Measurements from ENCODE around the gene ENTPD8.

ENTPD8 gene

DNA sequence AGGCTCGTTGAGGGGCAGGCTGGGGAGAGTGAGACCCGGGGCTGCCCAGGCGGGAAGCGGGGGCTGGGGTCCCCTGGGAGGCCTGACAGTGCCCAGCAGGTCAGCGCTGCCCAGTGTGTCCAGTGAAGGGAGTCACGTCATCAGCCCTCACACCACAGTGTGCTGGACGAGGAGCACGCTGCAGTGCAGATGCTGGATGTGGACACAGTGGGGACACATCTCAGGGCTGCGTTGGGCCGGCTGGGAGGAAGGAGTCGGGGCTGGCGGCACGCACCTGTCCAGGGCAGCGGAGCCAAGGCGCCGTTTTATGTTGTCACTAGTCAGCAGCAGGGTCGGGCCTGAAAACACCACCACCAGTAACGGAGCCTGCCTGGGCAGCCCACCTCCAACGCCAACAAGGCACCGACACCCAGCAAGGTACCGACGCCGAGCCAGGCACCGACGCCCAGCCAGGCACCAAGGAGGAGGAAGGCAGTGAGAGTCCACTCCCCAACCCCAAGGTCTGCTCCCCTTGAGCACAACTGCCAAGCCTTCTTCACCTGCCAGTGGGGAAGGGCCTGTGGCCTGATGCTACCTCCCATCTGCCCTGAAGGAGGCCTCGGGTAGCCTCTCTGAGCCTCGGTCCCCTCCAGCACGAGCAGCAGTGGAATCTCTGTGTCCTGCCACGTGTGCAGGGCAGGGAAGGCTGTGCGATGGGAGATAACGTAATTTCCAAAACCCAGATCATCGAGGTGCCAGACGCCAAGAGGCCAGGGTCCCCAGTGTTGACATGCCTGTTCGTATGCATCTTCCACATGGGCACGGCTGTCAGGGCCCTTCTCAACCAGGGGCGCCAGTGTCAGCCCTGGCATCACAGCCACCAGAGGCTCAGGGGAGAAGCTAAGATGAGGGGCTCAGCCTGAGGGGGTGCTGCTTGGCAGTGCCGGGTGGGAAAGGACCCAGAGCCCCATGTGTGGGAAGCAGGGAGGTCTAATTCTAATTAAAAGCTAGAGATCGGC lies 39.8 kb upstream of the ENTPD8 start:
- Mint-ChIP-seq H3K36me3 (ENCODE audit: insufficient read depth) (no peaks in the 10 kb centered on the region), H3K27ac (ENCODE audit: low read depth) (no peak overlapping the region), H3K27me3 (no peaks in the 10 kb centered on the region), H3K9me3 (peaks cover 4% of the 10 kb centered on the region), H3K4me1 (no peaks in the 10 kb centered on the region), H3K4me3 (no peak overlapping the region)
- ATAC-seq (replicated peaks; ENCODE audit: extremely low read depth, poor library complexity, severe bottlenecking) (no peak), DNase-seq (ENCODE audit: low spot score in 2 of 2) (no peak)

DNA sequence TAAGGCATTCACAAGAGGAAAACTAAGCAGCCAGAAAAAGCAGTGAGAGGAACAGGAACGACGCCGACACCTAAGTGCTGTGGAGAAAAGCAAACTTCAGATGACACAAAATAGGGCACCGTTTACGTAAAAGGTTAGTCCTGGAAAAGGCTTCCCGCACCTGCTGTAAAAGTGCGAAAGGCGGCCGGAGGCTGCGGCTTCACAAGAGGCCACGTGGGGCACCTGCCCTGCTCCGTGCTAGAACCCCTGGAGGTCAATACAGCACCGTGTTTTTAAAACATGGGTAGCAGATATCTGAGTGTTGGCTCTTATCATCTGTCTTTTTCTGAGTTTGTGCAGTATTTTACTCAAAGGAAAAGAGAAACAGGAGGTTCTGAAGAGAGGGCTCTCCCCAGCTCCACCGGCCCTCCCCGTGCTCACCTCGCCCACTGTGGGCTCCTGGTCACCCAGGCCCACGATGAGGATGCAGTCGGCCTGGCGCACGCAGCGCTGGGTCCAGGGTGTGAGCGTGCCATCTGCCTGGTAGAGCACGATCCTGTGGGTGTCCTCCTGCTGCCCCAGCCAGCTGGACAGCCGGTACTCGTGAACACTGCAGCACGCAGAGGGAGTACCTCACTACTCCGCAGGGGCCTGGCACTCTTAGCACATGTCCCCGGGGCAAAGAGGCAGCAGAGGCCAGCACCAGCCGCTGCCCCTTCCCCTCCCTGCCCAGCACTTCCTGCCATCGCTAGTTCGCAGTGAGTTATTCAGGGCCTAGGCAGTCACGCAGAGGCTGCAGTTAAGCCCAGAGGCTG lies 38.9 kb upstream of the ENTPD8 start:
- Mint-ChIP-seq H3K27me3 (no peaks in the 10 kb centered on the region), H3K36me3 (ENCODE audit: insufficient read depth) (no peaks in the 10 kb centered on the region), H3K4me1 (no peaks in the 10 kb centered on the region), H3K27ac (ENCODE audit: low read depth) (no peak overlapping the region), H3K9me3 (peaks cover 9% of the 10 kb centered on the region), H3K4me3 (no peak overlapping the region)
- DNase-seq (ENCODE audit: low spot score in 2 of 2): no peak
- no peak for ATAC-seq (replicated peaks; ENCODE audit: extremely low read depth, poor library complexity, severe bottlenecking)

DNA sequence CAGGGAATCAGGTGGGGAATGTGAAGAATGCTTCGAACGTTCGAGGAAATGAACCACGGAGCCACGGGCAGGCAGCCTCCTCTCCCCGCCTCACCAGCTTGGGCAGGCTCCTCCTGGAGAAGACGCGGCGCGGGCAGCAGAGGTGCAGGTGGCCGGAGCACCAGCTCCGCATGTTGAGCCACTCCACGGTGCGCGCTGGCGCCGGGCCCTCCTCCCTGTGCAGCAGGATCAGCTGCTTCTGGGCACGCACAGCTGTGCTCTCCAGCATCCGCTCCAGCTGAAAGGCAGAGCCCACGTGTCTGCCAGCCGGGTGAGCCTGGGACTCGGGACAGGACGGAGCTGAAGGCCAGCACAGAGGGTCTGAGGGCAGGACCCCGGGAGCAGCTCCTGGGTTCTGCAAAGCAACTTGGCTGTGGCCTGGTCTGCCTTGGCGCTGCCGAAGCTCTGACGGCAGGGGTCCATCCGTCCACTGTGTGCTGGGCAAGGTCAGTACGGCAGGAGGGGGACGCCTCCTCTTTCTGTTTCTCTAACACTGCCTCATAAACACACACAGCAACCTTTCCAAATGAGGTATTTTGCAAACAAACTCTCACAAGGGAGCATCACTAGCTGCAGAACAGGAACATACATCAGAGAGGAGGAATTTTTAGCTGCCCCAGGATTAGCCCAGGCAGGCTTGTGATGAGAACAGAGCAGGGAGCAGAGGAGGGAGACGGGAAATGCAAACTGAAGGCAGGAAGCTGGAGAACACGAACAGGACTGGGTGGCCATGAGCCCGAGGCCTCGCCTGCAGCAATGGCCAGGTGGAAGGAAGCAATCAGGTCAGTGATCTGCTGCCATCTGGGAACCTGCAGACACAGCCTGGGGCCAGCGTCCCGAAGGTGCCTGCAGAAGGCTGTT lies 38.1 kb upstream of the ENTPD8 start:
- DNase-seq (ENCODE audit: low spot score in 2 of 2): no peak
- Mint-ChIP-seq H3K4me1 (no peaks in the 10 kb centered on the region), H3K27ac (ENCODE audit: low read depth) (no peak overlapping the region), H3K4me3 (no peak overlapping the region), H3K36me3 (ENCODE audit: insufficient read depth) (no peaks in the 10 kb centered on the region), H3K27me3 (no peaks in the 10 kb centered on the region), H3K9me3 (peaks cover 9% of the 10 kb centered on the region)
- no peak for ATAC-seq (replicated peaks; ENCODE audit: extremely low read depth, poor library complexity, severe bottlenecking)

DNA sequence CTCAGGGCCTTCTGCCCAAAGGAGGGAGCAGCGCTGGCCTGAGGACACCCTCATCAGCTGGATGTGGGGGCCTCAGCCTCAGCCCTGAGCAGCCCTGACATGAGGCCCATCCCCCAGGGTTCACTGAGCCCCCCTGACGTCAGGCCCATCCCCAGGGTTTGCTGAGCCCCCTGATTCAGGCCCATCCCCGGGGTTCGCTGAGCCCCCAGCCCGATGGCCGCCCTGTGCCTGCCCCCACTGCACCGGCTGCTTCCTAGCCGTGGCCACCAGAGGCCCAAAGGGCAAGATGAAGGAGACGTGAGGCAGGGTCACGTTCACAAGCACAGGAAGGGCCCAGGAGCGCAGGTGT lies 37.4 kb upstream of the ENTPD8 start:
- no peaks in the 10 kb centered on the region for H3K4me1 Mint-ChIP-seq
- H3K36me3 Mint-ChIP-seq (ENCODE audit: insufficient read depth): no peaks in the 10 kb centered on the region
- H3K4me3 Mint-ChIP-seq: no peak overlapping the region
- H3K9me3 Mint-ChIP-seq: peaks cover 9% of the 10 kb centered on the region
- ATAC-seq (replicated peaks; ENCODE audit: extremely low read depth, poor library complexity, severe bottlenecking) (no peak), DNase-seq (ENCODE audit: low spot score in 2 of 2) (no peak)
- H3K27me3 Mint-ChIP-seq: no peaks in the 10 kb centered on the region
- no peak overlapping the region for H3K27ac Mint-ChIP-seq (ENCODE audit: low read depth)

DNA sequence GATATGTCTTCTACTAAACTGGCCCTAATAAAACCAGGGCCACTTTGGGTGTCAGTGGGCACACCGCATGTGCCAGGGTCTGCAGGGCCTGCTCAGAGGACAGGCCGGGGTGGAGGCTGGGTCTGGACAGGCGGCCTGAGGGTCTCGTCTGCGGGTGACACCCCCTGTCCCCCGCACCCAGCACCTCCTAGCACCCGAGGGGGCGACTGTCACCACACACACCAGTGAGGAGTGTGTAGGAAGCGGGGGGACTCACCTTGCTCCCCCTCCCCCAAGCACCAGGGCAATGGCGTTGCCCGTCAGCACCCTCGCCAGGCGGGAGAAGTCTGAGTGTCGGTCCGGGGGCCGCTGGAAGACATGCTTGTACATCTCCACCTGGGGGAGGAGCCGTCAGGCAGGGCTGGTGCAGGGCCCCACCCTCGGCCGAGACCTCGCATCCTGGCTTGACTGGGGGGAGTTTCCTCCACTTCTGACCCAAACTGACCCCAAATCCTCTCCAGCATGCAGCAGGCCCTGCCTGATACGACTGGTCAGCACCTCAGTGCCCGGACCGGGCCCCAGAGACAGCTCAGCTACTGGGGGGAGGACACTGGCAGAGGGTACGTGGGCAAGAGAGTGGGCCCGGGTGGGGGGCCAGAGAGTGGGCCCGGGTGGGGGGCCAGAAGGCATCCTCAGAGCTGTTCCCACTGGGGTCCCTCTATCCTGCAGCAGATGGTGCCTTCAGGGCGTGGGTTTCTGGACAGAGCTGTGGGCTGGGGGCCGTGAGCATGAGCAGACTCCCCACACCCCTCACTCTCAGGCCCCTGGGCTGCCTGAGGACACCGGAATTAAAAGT lies 36.8 kb upstream of the ENTPD8 start:
- Mint-ChIP-seq H3K4me3 (no peak overlapping the region), H3K27ac (ENCODE audit: low read depth) (no peak overlapping the region), H3K4me1 (no peaks in the 10 kb centered on the region), H3K27me3 (no peaks in the 10 kb centered on the region), H3K9me3 (peaks cover 9% of the 10 kb centered on the region), H3K36me3 (ENCODE audit: insufficient read depth) (no peaks in the 10 kb centered on the region)
- ATAC-seq (replicated peaks; ENCODE audit: extremely low read depth, poor library complexity, severe bottlenecking) (no peak), DNase-seq (ENCODE audit: low spot score in 2 of 2) (no peak)

DNA sequence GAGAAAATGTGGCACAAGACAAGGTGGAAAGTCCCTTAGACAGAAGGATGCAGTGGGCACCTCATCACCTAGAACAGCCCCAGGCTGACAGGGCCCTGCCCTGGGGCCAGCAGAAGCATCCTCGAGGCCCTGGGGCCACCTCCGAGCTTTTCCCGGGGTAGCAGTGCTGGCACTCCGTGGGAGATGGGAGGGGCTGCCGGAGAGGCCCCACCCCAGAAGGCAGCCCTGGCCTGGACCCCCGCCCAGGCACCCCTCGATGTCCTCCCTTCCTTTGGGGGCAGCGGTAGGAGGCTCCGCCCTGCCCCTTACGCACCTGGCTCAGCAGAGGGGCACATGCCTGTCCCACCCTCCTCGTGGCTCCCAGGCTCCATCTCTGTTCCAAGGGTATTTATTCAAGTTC lies 35.7 kb upstream of the ENTPD8 start:
- H3K4me3 Mint-ChIP-seq: no peak overlapping the region
- DNase-seq (ENCODE audit: low spot score in 2 of 2) (no peak), ATAC-seq (replicated peaks; ENCODE audit: extremely low read depth, poor library complexity, severe bottlenecking) (no peak)
- H3K27me3 Mint-ChIP-seq: no peaks in the 10 kb centered on the region
- peaks cover 9% of the 10 kb centered on the region for H3K9me3 Mint-ChIP-seq
- H3K27ac Mint-ChIP-seq (ENCODE audit: low read depth): no peak overlapping the region
- no peaks in the 10 kb centered on the region for H3K36me3 Mint-ChIP-seq (ENCODE audit: insufficient read depth)
- no peaks in the 10 kb centered on the region for H3K4me1 Mint-ChIP-seq

DNA sequence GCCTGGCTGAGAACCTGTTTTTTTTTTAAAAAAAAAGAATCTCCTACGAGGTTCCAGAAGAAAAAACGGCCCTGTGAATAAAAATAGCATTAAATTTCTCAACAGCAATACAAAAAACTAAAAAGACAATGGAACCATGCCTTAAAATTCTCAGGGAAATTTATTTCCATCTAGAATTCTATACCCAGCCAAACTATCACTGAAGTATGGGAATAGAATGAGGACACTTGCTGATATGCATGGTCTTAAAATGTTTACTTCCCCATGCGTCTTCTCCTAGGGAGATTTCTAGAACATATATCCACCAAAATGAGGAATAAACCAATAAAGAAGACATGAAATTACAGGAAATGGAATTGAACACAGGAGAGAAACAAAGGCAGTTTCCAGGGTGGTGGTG lies 34.5 kb upstream of the ENTPD8 start:
- H3K27ac Mint-ChIP-seq (ENCODE audit: low read depth): no peak overlapping the region
- DNase-seq (ENCODE audit: low spot score in 2 of 2) (no peak), ATAC-seq (replicated peaks; ENCODE audit: extremely low read depth, poor library complexity, severe bottlenecking) (no peak)
- no peaks in the 10 kb centered on the region for H3K27me3 Mint-ChIP-seq
- peaks cover 9% of the 10 kb centered on the region for H3K9me3 Mint-ChIP-seq
- H3K4me1 Mint-ChIP-seq: peaks cover 4% of the 10 kb centered on the region
- H3K36me3 Mint-ChIP-seq (ENCODE audit: insufficient read depth): no peaks in the 10 kb centered on the region
- H3K4me3 Mint-ChIP-seq: no peak overlapping the region

DNA sequence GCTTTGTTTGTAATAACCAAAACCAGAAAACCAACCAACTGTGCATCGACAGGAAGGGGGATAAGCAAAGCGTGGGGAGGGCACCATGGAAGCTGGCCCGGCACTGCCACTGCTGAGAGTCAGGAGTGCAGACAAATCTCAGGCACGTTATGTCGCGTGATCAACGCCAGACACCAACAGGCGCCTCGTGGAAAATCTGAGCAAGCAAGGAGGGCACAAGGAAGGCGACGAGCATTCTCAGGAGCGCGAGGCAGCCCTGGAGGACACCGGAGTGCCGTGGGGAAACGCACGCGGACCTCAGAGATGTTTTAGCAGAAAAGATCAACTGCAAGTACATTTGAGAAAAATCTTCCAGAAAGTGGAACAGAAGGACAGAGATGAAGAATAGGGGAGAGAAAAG lies 33.1 kb upstream of the ENTPD8 start:
- ATAC-seq (replicated peaks; ENCODE audit: extremely low read depth, poor library complexity, severe bottlenecking) (no peak), DNase-seq (ENCODE audit: low spot score in 2 of 2) (no peak)
- no peak overlapping the region for H3K27ac Mint-ChIP-seq (ENCODE audit: low read depth)
- H3K4me1 Mint-ChIP-seq: peaks cover 6% of the 10 kb centered on the region
- H3K9me3 Mint-ChIP-seq: peaks cover 9% of the 10 kb centered on the region
- no peaks in the 10 kb centered on the region for H3K36me3 Mint-ChIP-seq (ENCODE audit: insufficient read depth)
- H3K4me3 Mint-ChIP-seq: no peak overlapping the region
- no peaks in the 10 kb centered on the region for H3K27me3 Mint-ChIP-seq

DNA sequence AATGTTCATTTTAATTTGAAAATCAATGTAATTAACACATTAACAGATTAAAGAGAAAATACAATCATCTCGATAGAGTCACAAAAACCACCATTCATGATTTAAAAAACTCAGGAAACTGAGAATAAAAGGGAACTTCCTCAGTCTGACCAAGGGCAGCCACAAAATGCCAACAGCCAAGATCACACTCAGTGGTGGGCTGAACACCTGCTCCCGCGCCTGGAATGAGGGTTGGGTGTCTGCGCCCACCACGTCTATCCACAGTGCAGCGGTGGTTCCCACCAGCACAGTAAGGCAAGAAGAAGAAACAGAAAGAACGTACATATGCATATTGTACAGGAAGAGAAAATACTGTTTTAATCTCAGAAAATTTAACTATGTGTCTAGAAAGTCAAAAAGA lies 29.6 kb upstream of the ENTPD8 start:
- Mint-ChIP-seq H3K27me3 (no peaks in the 10 kb centered on the region), H3K27ac (ENCODE audit: low read depth) (no peak overlapping the region), H3K4me3 (no peak overlapping the region), H3K36me3 (ENCODE audit: insufficient read depth) (no peaks in the 10 kb centered on the region), H3K4me1 (peaks cover 10% of the 10 kb centered on the region), H3K9me3 (peaks cover 2% of the 10 kb centered on the region)
- no peak for ATAC-seq (replicated peaks; ENCODE audit: extremely low read depth, poor library complexity, severe bottlenecking)
- DNase-seq (ENCODE audit: low spot score in 2 of 2): no peak

DNA sequence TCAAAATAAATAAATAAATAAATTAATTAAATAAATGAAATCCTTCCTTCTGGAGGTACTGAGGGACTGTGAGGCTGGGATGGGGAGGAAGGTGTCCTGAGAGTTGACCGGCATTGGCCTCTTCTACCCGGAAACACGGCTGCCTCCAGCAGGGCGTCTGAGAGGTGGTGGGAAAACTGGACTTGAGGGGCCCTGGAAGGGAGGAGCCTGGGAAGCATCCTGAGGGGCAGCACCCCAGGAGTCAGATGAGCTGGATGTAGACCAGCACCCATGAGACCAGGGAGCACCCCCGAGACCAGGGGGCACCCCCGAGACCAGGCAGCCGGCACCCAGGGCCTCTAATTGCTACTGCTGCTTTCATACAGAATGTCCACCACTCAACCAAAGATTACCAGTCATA lies 26.7 kb upstream of the ENTPD8 start:
- H3K27ac Mint-ChIP-seq (ENCODE audit: low read depth): no peak overlapping the region
- H3K4me1 Mint-ChIP-seq: peaks cover 11% of the 10 kb centered on the region
- no peak overlapping the region for H3K4me3 Mint-ChIP-seq
- H3K27me3 Mint-ChIP-seq: no peaks in the 10 kb centered on the region
- ATAC-seq (replicated peaks; ENCODE audit: extremely low read depth, poor library complexity, severe bottlenecking): no peak
- DNase-seq (ENCODE audit: low spot score in 2 of 2): no peak
- H3K9me3 Mint-ChIP-seq: no peaks in the 10 kb centered on the region
- H3K36me3 Mint-ChIP-seq (ENCODE audit: insufficient read depth): no peaks in the 10 kb centered on the region

DNA sequence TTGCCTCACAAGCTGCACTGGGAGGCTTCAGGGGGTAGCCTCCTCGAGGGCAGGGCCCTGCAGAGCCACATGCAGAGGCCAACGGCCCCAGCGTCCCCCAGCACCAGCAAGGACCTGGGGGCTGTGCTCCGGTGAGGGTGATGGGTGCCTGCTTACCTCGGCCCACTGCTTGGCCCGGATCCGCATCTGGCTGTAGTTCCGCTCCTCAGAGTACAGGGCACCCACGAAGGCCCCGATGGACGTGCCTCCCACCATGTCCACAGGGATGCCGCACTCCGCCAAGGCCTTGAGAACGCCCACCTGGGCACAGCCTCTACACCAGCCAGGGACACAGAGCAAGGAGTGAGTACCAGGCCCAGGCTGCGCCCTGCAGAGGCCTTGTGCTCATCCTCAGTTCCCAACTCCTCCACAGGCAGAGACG lies 26.0 kb upstream of the ENTPD8 start:
- Mint-ChIP-seq H3K36me3 (ENCODE audit: insufficient read depth) (no peaks in the 10 kb centered on the region), H3K27ac (ENCODE audit: low read depth) (no peak overlapping the region), H3K4me1 (peaks cover 11% of the 10 kb centered on the region), H3K4me3 (no peak overlapping the region), H3K9me3 (no peaks in the 10 kb centered on the region), H3K27me3 (no peaks in the 10 kb centered on the region)
- no peak for DNase-seq (ENCODE audit: low spot score in 2 of 2)
- no peak for ATAC-seq (replicated peaks; ENCODE audit: extremely low read depth, poor library complexity, severe bottlenecking)
